HuH-7 (cell line): Measurements from ENCODE around the gene NFATC1.
A peak's percentile ranks its signal among the peaks of the same experiment; 100 is the strongest.

Experiments used
- DNase-seq: peaks from one replicate; pipeline ENCODE4 v3.0.0; 2011; ENCODE audit warnings: low spot score

The NFATC1 gene

GRCh38 chr18:79457239-79457638 is 61.5 kb downstream of the NFATC1 start:
- no peak for DNase-seq

GRCh38 chr18:79457652-79458051 is 61.9 kb downstream of the NFATC1 start:
- no peak for DNase-seq

- DNase-seq: peak; percentile 94
Measured at GRCh38 chr18:79458131-79458838, 62.6 kb downstream of the NFATC1 start.

- DNase-seq: peak; percentile 20
Measured at GRCh38 chr18:79458917-79459803, 63.4 kb downstream of the NFATC1 start.

- no peak for DNase-seq
Measured at GRCh38 chr18:79459946-79460480, 64.3 kb downstream of the NFATC1 start.

GRCh38 chr18:79460481-79461300 is 65.0 kb downstream of the NFATC1 start:
- DNase-seq: no peak

GRCh38 chr18:79461627-79462026 is 65.9 kb downstream of the NFATC1 start:
- DNase-seq: no peak

GRCh38 chr18:79463424-79463960 is 67.8 kb downstream of the NFATC1 start:
- DNase-seq: no peak

GRCh38 chr18:79465392-79465991 is 69.8 kb downstream of the NFATC1 start:
- no peak for DNase-seq

GRCh38 chr18:79466591-79466990 is 70.9 kb downstream of the NFATC1 start:
- no peak for DNase-seq

GRCh38 chr18:79467126-79467525 is 71.4 kb downstream of the NFATC1 start:
- no peak for DNase-seq

- DNase-seq: no peak
Measured at GRCh38 chr18:79468119-79468789, 72.5 kb downstream of the NFATC1 start.

GRCh38 chr18:79469309-79469708 is 73.6 kb downstream of the NFATC1 start:
- DNase-seq: no peak

- no peak for DNase-seq
Measured at GRCh38 chr18:79469751-79470505, 74.2 kb downstream of the NFATC1 start.

GRCh38 chr18:79470547-79470946 is 74.8 kb downstream of the NFATC1 start:
- DNase-seq: no peak

GRCh38 chr18:79471046-79471445 is 75.3 kb downstream of the NFATC1 start:
- no peak for DNase-seq

GRCh38 chr18:79471597-79471996 is 75.9 kb downstream of the NFATC1 start:
- DNase-seq: no peak

GRCh38 chr18:79472176-79472575 is 76.4 kb downstream of the NFATC1 start:
- no peak for DNase-seq

GRCh38 chr18:79472946-79473345 is 77.2 kb downstream of the NFATC1 start:
- no peak for DNase-seq
